ENCODE data around the gene MGAT5.

MGAT5 gene

DNA sequence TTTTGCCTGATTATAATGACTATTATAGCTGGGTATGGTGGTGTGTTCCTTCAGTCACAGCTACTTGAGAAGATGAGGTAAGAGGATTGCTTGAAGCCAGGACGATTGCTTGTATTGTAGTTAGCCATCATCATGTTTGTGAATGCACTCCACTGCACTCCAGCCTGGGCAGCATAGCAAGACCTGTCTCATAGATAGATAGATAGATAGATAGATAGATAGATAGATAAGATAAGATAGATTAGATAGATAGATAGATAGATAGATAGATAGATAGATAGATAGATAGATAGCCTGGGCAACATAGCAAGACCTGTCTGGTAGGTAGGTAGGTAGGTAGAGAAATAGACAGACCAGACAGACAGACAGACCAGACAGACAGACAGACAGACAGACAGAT, 127.3 kb downstream of the MGAT5 start:
- Histone ChIP-seq H3K27me3 (ENCODE audit: control insufficient read depth in 3 of 3, insufficient read depth in 3 of 3, low read depth in 1 of 3, low read length in 3 of 3) (no peaks in the 10 kb centered on the region), H3K27ac (replicated peaks; ENCODE audit: low read length) (no peak overlapping the region), H2AFZ (ENCODE audit: low read length) (no peak overlapping the region), H3K79me1 (ENCODE audit: low read depth, low read length) (no peaks in the 10 kb centered on the region), H3K4me2 (ENCODE audit: insufficient read depth, low read length, poor library complexity, severe bottlenecking) (no peak overlapping the region), H3K4me1 (ENCODE audit: control insufficient read depth in 2 of 2, insufficient read depth in 1 of 2, low read depth in 1 of 2, low read length in 2 of 2) (no peaks in the 10 kb centered on the region), H3K4ac (ENCODE audit: low read length) (no peak overlapping the region), H3K18ac (ENCODE audit: low read length) (no peak overlapping the region), H4K8ac (ENCODE audit: low read depth, low read length) (no peak overlapping the region), H3K23ac (ENCODE audit: low read depth, low read length, poor library complexity) (no peak overlapping the region), H3K36me3 (replicated peaks in 1 of 2; ENCODE audit: control insufficient read depth in 2 of 2, insufficient read depth in 2 of 2, low read length in 2 of 2) (peaks cover 0 to 11% of the 10 kb centered on the region in 2 donors), H2BK5ac (ENCODE audit: low read length) (no peak overlapping the region), H3K9me3 (replicated peaks in 1 of 2; ENCODE audit: control insufficient read depth in 2 of 2, insufficient read depth in 1 of 2, low read depth in 1 of 2, low read length in 2 of 2) (no peaks in the 10 kb centered on the region), H3K9ac (ENCODE audit: low read depth, low read length, poor library complexity) (no peak overlapping the region), H4K91ac (ENCODE audit: low read depth, low read length, poor library complexity) (no peak overlapping the region), H2BK120ac (ENCODE audit: low read depth, low read length) (no peak overlapping the region), H2AK5ac (ENCODE audit: low read depth, low read length) (no peak overlapping the region), H2BK12ac (ENCODE audit: low read length) (no peak overlapping the region), H2BK15ac (ENCODE audit: low read length) (no peak overlapping the region), H3K14ac (ENCODE audit: low read length) (no peak overlapping the region), H3K4me3 (ENCODE audit: low read length in 2 of 2) (no peak overlapping the region)
- no peak for DNase-seq (ENCODE audit: low spot score)
- WGBS, 2 donors (ENCODE audit: extremely low coverage in 2 of 2, insufficient read length in 2 of 2, insufficient replicate concordance in 1 of 2) = no CpG with 5 or more reads among the region's 1 CpG

DNA sequence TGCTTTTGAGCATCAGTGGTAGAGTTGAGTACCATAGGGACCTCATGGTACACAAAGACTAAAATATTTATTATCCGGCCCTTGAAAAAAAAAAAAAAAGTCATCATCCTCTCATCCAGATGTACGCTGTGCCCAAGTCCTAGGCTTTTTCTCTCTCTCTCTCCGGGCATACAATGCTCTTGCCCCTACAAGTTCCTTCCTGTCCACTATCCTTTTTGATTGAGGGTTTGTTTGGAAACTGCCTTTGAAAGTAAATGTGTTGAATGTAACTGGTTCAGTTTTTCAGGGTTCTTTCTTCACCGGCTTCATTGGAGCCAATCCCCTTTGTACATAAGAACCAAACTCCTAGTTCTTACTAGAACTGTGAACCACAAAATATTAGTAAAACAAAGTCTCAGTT, 130.3 kb downstream of the MGAT5 start:
- no peaks in the 10 kb centered on the region for H3K36me3 ChIP-seq (replicated peaks in 1 of 2; ENCODE audit: control insufficient read depth in 2 of 2, insufficient read depth in 2 of 2, low read length in 2 of 2)
- no peaks in the 10 kb centered on the region for H3K27me3 ChIP-seq (ENCODE audit: control insufficient read depth in 3 of 3, insufficient read depth in 3 of 3, low read depth in 1 of 3, low read length in 3 of 3)
- H2AFZ ChIP-seq (ENCODE audit: low read length) = no peak overlapping the region
- no peak overlapping the region for H4K8ac ChIP-seq (ENCODE audit: low read depth, low read length)
- no peak overlapping the region for H4K91ac ChIP-seq (ENCODE audit: low read depth, low read length, poor library complexity)
- no peak overlapping the region for H2BK15ac ChIP-seq (ENCODE audit: low read length)
- H3K23ac ChIP-seq (ENCODE audit: low read depth, low read length, poor library complexity) = no peak overlapping the region
- no CpG with 5 or more reads among the region's 4 CpGs for WGBS, 2 donors (ENCODE audit: extremely low coverage in 2 of 2, insufficient read length in 2 of 2, insufficient replicate concordance in 1 of 2)
- no peak overlapping the region for H3K14ac ChIP-seq (ENCODE audit: low read length)
- no peak for DNase-seq (ENCODE audit: low spot score)
- no peak overlapping the region for H2AK5ac ChIP-seq (ENCODE audit: low read depth, low read length)
- no peak overlapping the region for H3K9ac ChIP-seq (ENCODE audit: low read depth, low read length, poor library complexity)
- no peak overlapping the region for H3K18ac ChIP-seq (ENCODE audit: low read length)
- no peak overlapping the region for H3K27ac ChIP-seq (replicated peaks; ENCODE audit: low read length)
- H2BK12ac ChIP-seq (ENCODE audit: low read length) = no peak overlapping the region
- H3K79me1 ChIP-seq (ENCODE audit: low read depth, low read length) = no peaks in the 10 kb centered on the region
- H3K4me2 ChIP-seq (ENCODE audit: insufficient read depth, low read length, poor library complexity, severe bottlenecking) = no peak overlapping the region
- no peaks in the 10 kb centered on the region for H3K4me1 ChIP-seq (ENCODE audit: control insufficient read depth in 2 of 2, insufficient read depth in 1 of 2, low read depth in 1 of 2, low read length in 2 of 2)
- H3K4me3 ChIP-seq (ENCODE audit: low read length in 2 of 2) = no peak overlapping the region
- no peak overlapping the region for H2BK5ac ChIP-seq (ENCODE audit: low read length)
- H3K4ac ChIP-seq (ENCODE audit: low read length) = no peak overlapping the region
- H2BK120ac ChIP-seq (ENCODE audit: low read depth, low read length) = no peak overlapping the region
- H3K9me3 ChIP-seq (replicated peaks in 1 of 2; ENCODE audit: control insufficient read depth in 2 of 2, insufficient read depth in 1 of 2, low read depth in 1 of 2, low read length in 2 of 2) = no peaks in the 10 kb centered on the region

DNA sequence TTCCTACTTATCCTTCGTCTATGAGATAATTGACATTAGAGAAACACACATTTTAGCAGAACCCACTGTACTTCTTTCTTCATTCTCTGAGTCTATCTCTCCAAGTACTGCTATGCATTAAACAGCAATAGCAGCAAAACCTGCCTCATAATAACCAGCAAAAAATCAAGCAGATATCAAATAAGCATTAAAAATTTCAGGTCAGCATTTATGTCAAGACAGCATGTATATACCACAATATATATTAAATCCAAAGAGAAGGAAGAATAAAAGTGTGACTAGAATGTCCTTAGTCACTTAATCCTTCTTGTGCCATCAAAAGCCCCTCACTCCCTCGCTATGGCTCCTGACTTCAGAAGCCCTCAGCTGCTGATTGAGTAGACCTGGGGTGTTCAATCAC, 131.3 kb downstream of the MGAT5 start:
- H4K91ac ChIP-seq (ENCODE audit: low read depth, low read length, poor library complexity) = no peak overlapping the region
- H2BK5ac ChIP-seq (ENCODE audit: low read length) = no peak overlapping the region
- no peak overlapping the region for H3K23ac ChIP-seq (ENCODE audit: low read depth, low read length, poor library complexity)
- no peaks in the 10 kb centered on the region for H3K9me3 ChIP-seq (replicated peaks in 1 of 2; ENCODE audit: control insufficient read depth in 2 of 2, insufficient read depth in 1 of 2, low read depth in 1 of 2, low read length in 2 of 2)
- no peak overlapping the region for H3K14ac ChIP-seq (ENCODE audit: low read length)
- no peak overlapping the region for H2BK12ac ChIP-seq (ENCODE audit: low read length)
- H4K8ac ChIP-seq (ENCODE audit: low read depth, low read length) = no peak overlapping the region
- no peak overlapping the region for H2BK120ac ChIP-seq (ENCODE audit: low read depth, low read length)
- no peaks in the 10 kb centered on the region for H3K4me1 ChIP-seq (ENCODE audit: control insufficient read depth in 2 of 2, insufficient read depth in 1 of 2, low read depth in 1 of 2, low read length in 2 of 2)
- no peak overlapping the region for H3K4me3 ChIP-seq (ENCODE audit: low read length in 2 of 2)
- no peak overlapping the region for H3K27ac ChIP-seq (replicated peaks; ENCODE audit: low read length)
- H3K18ac ChIP-seq (ENCODE audit: low read length) = no peak overlapping the region
- H3K27me3 ChIP-seq (ENCODE audit: control insufficient read depth in 3 of 3, insufficient read depth in 3 of 3, low read depth in 1 of 3, low read length in 3 of 3) = no peaks in the 10 kb centered on the region
- no peak overlapping the region for H2BK15ac ChIP-seq (ENCODE audit: low read length)
- H3K4ac ChIP-seq (ENCODE audit: low read length) = no peak overlapping the region
- H3K9ac ChIP-seq (ENCODE audit: low read depth, low read length, poor library complexity) = no peak overlapping the region
- no peaks in the 10 kb centered on the region for H3K36me3 ChIP-seq (replicated peaks in 1 of 2; ENCODE audit: control insufficient read depth in 2 of 2, insufficient read depth in 2 of 2, low read length in 2 of 2)
- H2AFZ ChIP-seq (ENCODE audit: low read length) = no peak overlapping the region
- no peak overlapping the region for H2AK5ac ChIP-seq (ENCODE audit: low read depth, low read length)
- no peaks in the 10 kb centered on the region for H3K79me1 ChIP-seq (ENCODE audit: low read depth, low read length)
- no peak overlapping the region for H3K4me2 ChIP-seq (ENCODE audit: insufficient read depth, low read length, poor library complexity, severe bottlenecking)
- WGBS, 2 donors (ENCODE audit: extremely low coverage in 2 of 2, insufficient read length in 2 of 2, insufficient replicate concordance in 1 of 2) = no CpG with 5 or more reads among the region's 2 CpGs
- DNase-seq (ENCODE audit: low spot score) = no peak

DNA sequence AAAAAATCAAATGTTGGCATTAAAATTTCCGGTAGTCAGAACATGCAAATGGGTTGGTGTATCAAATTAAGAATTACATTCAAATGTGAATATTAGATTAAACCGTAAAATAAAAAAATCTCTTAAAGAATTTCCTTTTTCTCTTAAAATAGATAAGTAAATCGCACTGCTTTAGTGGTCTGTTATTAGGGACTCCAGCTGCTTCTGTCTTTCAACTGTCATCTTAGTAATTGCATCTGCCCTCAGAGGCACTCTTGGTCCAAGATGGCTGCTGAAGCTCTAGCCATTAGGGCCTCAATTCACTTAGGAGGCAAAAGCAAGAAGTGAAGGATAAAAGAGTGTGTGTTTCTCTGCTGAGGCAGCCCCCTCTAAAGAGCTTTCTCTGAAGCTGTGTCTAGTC, 132.4 kb downstream of the MGAT5 start:
- Histone ChIP-seq H2AFZ (ENCODE audit: low read length) (no peak overlapping the region), H3K4ac (ENCODE audit: low read length) (no peak overlapping the region), H3K27me3 (ENCODE audit: control insufficient read depth in 3 of 3, insufficient read depth in 3 of 3, low read depth in 1 of 3, low read length in 3 of 3) (no peaks in the 10 kb centered on the region), H3K9ac (ENCODE audit: low read depth, low read length, poor library complexity) (no peak overlapping the region), H4K91ac (ENCODE audit: low read depth, low read length, poor library complexity) (no peak overlapping the region), H3K36me3 (replicated peaks in 1 of 2; ENCODE audit: control insufficient read depth in 2 of 2, insufficient read depth in 2 of 2, low read length in 2 of 2) (no peaks in the 10 kb centered on the region), H3K18ac (ENCODE audit: low read length) (no peak overlapping the region), H2AK5ac (ENCODE audit: low read depth, low read length) (no peak overlapping the region), H2BK12ac (ENCODE audit: low read length) (no peak overlapping the region), H3K79me1 (ENCODE audit: low read depth, low read length) (no peaks in the 10 kb centered on the region), H2BK15ac (ENCODE audit: low read length) (no peak overlapping the region), H3K14ac (ENCODE audit: low read length) (no peak overlapping the region), H2BK5ac (ENCODE audit: low read length) (no peak overlapping the region), H3K4me2 (ENCODE audit: insufficient read depth, low read length, poor library complexity, severe bottlenecking) (no peak overlapping the region), H4K8ac (ENCODE audit: low read depth, low read length) (no peak overlapping the region), H3K9me3 (replicated peaks in 1 of 2; ENCODE audit: control insufficient read depth in 2 of 2, insufficient read depth in 1 of 2, low read depth in 1 of 2, low read length in 2 of 2) (no peaks in the 10 kb centered on the region), H3K27ac (replicated peaks; ENCODE audit: low read length) (no peak overlapping the region), H3K4me1 (ENCODE audit: control insufficient read depth in 2 of 2, insufficient read depth in 1 of 2, low read depth in 1 of 2, low read length in 2 of 2) (no peaks in the 10 kb centered on the region), H3K4me3 (ENCODE audit: low read length in 2 of 2) (no peak overlapping the region), H3K23ac (ENCODE audit: low read depth, low read length, poor library complexity) (no peak overlapping the region), H2BK120ac (ENCODE audit: low read depth, low read length) (no peak overlapping the region)
- no CpG with 5 or more reads among the region's 3 CpGs for WGBS, 2 donors (ENCODE audit: extremely low coverage in 2 of 2, insufficient read length in 2 of 2, insufficient replicate concordance in 1 of 2)
- DNase-seq (ENCODE audit: low spot score) = no peak
